G401.6 (cell line): ENCODE results near the gene ABHD17B.

Source experiments
- FAIRE-seq: peaks from 2 replicates; lab custom pipeline; 2012; peaks lifted over from hg19 to GRCh38; lab: Jason Lieb, UNC

Gene ABHD17B

DNA sequence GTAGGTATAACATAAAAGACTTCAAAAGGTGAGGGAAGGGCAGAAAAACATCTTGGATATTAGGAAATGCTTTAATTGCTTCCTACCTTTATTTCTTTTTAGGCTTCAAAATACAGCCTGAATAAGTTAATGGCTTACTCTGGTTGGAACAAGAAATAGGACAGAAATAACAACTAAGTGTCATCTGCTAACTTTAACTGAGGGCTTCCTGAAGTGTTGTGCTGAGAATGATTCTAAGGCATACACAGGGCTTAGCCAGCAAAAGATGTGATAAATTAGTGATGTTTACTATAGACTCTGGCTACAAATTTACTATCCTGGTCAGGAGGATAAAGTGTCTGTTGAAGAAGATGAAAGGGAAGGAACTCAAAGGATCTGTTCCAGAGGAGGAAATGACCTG lies 34.2 kb downstream of the ABHD17B start:
- FAIRE-seq, result no peak

DNA sequence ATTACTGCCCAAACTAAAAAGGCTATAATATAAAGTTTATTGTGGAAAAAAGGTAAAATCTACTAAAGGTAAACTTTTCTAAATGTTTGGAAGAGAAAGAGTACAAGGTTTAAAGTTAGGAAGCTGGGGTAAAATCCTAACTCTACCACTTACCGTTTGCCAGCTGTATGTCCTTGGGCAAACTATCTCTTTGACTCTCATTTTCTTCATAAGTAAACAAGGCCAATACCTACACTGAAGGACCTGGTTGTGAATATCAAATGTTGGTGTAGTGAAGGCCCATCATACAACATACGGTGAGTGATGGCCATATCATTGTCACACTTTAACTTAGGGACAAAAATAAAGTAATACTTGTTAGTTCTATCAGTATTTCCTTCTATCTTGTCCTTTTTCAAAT lies 34.9 kb downstream of the ABHD17B start:
- no peak for FAIRE-seq

DNA sequence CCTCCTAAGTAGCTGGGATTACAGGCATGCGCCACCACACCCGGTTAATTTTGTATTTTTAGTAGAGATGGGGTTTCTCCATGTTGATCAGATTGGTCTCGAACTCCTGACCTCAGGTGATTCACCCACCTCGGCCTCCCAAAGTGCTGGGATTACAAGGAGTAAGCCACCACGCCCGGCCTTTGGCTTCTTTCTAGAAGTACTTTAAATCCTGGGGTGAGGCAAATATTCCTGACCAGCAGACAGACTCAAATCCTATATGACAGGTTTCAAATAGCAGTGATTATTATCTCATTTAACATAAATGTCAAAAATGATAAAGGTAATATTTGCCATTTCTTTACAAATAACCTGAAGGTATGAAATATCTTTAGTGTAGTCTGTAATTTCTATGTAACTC lies 35.6 kb downstream of the ABHD17B start:
- no peak for FAIRE-seq

DNA sequence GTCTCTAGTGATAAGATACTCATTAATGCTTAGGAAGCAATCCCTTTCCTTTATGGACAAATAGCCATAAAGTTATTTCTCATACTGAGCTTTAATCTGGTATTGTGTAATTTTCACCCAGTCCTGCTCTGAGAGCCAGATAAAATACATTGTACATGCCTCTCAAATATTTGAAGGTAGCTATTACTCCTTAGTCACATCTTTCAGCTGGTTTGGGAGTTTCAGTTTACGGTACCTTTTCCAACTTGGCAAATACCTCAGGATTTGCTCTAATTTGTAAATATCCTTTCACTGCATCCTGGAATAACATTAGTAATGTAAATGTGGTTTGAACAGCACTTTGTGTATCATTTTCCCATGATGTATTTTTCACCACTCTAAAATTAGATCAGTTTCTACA lies 47.4 kb downstream of the ABHD17B start:
- FAIRE-seq, result no peak

DNA sequence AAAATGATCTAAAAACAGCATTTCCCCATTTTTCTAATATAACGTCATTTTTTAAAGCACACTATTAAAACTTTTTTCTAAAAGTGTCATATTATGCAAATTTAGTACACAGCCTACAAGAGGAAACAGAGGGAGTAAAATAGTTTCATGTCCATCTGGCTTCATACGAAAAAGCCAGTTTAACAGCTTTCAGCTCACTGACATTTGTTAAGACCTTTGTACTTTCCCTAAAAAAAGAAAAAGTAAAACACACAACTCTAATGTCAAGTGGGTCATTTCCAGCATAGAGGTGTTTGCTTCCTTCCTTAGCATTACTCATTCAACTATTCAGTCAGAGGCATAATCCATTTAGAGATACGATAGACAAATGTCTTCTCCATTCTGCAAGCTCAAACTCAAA lies 49.4 kb downstream of the ABHD17B start:
- no peak for FAIRE-seq

DNA sequence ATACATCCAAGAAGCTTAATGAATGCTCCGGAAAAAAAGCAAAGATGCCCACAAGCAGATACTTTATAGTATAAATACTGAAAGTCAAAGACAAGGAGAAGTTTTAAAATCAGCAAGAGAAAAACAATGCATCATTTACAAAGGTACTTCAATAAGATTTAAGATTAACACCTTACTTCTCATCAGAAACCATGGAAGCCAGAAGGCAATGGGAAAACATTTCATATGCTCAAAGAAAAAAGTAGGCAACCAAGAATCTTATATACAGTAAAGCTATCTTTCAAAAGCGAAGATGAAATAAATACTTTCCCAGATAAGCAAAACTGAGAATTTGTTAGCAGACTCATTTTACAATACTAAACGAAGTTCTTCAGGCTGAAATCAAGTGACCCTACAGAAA lies 51.1 kb downstream of the ABHD17B start:
- peak; percentile 55 for FAIRE-seq

DNA sequence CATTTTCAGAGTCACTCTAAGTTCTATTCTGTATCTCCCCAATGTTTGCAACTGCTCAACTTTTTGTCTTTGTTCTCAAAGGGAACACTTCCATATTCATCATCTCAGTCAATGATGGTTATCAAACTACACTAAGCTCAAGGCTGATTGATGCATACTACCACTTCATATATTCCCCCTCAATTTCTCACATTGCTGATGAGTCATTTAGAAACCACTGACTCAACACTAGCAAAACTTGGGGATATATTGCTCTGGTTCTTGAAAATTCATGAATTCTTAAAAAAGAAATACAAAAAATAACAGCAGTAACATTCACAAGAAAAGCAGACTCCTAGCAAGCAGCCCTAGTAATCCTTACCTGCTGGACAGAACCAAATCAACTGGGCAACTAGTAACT lies 52.2 kb downstream of the ABHD17B start:
- no peak for FAIRE-seq

DNA sequence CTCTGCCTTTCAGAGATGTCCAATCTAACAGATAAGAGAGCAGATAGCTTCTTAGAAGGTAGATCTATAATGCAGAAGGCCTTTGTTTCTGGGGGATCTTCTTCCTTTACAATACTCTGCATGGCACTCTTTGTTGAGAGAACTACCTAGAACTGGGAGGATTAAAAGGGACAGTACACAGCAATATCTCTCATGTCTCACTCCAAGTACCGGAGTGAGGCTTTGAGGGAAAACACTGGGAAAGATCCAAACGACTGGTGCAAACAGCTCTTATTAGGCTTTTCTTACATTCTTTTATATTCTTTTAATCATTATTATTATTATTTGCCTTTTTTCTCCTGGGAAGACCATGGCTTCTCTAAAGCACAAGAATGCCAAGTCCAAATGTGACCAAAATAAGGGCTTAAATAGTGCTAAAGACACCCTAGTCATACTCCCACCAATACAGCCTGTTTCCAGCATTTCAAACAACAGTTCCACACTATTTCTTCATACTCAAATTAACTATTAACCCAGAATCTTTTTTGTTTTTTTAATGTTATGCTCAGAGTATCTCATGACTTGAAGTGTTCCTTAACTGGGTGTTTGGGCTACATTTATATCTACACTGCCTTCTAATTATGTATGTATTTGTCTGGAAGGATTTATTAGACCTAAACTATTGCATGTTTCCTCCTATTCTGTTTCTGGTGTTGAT lies 52.7 kb downstream of the ABHD17B start:
- FAIRE-seq, result no peak

DNA sequence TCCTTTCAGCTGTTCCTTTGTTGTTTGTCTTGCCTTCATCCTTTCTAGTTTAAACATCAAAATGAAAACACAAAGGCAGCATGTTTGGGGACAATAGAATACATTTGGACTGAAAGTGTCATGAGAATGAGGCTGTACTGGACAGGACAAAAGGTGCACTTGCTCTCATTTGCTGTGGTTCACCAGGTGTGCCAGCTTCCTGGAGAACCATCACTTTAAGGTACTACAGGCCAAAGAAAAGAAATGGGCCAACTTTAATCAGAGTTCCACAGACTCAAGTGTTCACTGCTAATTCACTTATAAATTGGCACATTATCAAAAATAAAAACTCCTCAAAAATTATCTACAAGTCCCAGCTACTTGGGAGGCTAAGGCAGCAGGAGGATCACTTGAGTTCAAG lies 53.8 kb downstream of the ABHD17B start:
- FAIRE-seq, result no peak

DNA sequence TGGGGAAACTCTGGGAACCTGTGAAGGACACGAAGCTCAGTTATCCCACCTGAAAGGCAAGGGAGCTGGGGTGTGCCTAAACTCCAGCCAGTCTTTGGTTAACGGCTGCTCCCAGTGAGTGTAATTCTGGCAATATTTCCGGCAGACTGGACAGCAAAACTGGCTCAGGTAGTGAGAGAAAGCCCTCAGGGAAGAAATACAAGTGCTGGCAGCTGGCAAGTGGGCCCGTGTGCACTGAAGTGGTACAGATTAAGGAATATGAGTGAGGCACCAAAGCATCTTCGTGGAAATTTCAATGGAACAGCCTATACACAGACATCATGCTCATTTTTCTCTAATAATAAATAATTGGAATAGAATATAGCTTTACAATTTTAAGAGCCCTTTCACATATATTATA lies 56.2 kb downstream of the ABHD17B start:
- no peak for FAIRE-seq

DNA sequence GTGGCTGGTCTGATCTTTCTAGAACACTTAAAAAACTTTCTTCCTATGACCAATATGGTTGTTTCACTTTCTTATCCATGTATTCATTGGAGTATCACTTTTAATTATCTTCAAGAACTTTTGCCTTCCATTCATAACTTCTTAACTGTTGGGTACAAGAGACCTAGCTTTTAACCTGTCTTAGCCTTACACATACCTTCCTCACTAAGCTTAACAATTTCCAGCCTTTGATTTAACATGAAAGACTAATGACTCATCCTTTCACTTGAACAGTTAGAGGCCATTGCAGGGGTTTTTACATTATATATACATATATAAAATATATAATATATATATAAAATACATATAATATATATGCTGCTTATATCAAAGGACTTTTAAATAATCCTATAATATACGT lies 57.9 kb downstream of the ABHD17B start:
- no peak for FAIRE-seq

DNA sequence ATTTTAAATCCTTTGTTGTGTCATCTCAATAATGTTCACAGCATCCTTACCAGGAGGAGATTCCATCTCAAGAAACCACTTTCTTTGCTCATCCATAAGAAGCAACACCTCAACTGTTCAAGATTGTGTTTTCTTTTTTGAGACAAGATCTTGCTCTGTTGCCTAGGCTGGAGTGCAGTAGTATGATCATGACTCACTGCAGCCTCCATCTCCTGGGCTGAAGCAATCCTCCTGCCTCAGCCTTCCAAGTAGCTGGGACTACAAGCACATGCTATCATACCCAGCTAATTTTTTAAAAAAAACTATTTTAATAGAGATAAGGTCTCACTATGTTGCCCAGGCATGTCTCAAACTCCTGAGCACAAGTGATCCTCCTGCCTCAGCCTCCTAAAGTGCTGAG lies 60.0 kb downstream of the ABHD17B start:
- no peak for FAIRE-seq

DNA sequence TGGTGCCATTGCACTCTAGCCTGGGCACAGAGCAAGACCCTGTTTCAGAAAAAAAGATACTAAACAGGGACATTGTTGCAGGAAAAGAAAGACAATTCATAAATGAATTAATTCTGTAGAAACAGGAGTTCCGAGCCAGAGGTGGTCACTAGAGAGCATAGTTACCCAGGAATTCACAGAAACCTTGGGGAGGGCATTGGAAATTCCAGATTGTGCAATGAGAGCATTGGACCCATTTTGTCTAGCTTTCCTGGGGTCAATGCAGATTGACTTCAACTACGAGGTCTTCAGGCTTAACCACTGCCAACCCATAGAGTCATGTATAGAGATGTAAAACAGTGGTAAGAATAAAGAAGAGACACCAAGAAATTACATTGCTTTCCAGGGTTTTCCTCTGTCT lies 63.1 kb downstream of the ABHD17B start:
- FAIRE-seq, result no peak

DNA sequence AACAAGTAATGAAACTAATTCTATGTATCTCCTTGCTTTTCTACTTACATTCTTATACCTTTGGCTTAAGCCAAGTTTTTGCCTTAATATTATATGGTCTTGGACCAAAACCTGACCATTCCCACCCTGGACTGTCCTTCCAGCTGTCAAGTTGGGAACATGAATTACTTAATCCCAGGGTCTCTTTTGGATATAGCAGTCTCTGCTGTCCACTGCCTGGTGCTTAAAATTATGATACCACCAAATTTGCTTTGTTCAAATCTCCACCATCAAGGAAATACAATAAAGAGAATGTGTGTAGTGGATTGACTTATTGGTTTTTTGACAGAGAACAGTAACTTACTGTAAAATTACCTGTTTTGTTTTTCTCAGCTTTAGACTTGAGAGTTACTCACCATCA lies 66.2 kb downstream of the ABHD17B start:
- FAIRE-seq, result no peak

DNA sequence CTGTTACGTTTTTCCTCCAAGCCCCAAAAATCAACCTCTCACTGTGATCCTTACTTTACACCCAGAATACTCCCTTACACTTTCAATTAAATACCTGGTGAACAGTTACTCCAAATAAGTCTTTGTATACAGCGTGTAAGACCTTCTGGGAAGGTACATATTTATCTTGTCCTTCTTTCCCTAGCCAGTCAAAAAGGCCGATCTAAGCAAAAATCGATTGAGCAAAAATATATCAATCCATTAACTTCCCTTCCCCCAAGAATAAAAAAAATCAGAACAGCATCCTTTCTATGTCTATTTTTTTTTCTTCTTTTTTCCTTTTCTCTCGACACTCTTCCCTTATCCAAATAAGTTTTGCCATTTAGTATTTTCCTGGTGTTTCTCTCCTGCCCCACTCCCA lies 71.3 kb downstream of the ABHD17B start:
- FAIRE-seq, result no peak

DNA sequence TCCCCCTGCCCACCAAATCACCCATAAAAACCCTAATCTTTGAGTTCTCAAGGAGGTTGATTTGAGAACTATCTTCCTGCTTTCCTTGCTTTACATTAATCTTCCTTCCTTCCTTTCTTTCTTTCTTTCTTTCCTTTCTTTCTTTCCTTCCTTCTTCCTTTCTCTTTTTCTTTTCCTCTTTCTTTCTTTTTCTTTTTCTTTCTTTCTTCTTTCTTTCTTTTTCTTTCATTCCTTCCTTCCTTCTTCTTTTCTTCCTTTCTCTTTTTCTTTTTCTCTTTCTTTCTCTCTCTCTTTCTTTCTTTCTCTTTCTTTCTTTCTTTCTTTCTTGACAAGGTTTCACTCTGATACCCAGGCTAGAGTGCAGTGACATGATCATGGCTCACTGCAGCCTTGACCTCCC lies 75.4 kb downstream of the ABHD17B start:
- no peak for FAIRE-seq

DNA sequence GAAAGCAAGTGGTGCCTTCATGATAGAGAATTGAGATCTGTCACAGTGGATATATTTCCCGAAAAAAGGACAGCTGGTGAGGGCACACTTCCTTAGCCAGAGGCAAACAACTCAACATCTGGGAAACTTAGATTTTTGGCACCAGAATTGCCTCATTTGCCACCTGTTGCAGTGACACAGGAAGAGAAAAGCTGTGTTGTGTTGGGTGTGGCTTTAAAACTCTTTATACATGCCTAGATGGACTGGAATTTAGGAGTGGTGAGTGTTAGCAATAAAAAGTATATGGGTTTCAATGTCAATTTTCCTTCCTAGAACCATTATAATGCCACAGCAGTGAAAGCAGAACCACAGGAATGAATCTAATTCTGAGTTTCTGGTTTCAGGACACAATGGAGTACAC lies 80.1 kb downstream of the ABHD17B start:
- FAIRE-seq, result no peak

DNA sequence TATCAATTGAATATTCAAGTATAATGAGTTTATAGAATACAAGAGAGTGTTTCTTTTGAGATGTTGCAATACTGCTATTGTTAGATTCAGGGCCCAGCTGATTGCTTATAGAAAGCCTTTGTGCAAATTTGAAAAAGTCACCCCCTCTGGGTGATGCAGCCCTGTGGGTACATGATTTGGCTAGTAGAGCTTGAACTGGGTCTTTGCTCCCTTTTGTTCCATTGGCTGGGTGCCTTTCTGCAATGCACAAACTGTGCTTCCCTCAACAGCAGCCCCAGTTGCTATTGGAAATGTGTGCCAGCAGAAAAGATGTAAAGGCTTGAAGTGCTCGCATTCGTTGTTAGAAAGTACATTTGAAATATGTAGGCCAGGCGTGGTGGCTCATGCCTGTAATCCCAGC lies 80.8 kb downstream of the ABHD17B start:
- no peak for FAIRE-seq

DNA sequence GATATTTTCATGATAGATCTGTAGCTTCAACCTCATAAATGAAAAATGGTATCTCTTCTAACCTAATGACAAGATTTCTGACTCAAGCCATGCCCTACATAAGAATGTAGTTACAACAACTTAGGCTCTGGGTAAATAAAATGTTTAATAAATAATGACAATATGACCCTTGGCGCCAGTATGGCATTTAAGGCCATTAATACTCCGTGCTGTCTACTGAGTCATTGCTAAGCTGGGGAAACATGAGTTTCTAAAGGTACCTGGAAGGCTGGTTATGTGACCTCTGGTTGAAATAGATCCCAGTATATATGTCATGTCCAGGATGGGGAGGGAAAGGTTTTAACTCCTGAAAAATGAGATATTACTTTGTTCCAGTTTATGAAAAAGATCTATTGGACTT lies 84.7 kb downstream of the ABHD17B start:
- no peak for FAIRE-seq

DNA sequence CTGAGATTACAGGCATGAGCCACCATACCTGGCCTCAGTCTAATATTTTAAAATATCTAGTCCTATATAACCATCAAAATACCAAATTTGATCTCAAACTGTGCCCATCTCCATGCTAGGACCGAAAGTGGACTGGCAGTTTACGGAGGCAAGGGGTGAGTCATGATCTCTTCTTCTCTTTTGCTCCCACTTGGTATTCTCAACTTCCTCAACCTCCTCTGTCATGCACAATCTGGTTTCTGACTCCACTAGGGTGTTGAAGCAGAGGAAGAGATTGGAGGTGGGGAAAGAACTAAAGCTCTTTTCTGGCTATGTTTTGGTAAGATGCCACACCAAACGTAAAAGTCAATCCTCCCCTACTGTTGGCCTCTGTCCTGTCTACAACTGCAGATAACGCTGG lies 86.7 kb downstream of the ABHD17B start:
- FAIRE-seq, result no peak

DNA sequence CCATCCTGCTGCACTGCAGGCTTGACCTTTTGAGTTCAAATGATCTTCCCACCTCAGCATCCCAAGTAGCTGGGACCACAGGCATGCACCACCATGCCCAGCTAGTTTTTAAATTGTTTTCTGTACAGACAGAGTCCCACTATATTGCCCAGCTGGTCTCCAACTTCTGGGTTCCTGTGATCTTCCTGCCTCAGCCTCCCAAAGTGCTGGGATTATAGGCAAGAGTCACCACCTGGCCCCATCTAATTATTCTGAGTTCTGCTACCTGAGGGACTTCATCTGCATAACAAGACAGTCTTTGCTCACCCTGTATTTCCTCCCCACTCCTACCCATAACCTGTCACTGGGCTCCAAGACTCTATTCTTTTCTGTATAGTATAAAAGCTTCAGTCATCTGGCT lies 88.1 kb downstream of the ABHD17B start:
- no peak for FAIRE-seq

DNA sequence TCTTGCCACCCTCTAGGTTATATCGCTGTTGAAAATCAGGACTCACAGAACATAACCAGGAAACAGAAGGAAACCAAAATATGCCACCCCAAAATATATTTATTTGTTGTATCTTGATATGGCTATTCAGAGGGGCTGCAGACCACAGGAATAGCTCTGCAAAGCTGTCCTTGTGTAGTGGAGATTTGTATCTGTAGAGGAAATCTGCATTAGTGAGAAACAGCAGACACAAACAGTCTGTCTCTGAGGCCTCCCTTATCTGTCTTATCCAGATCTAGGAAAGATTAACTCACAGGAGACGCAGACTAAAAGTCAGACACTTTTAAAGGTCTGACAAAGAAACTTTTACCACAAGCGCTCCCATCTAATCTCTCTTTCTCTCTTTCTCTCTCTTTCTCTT lies 88.5 kb downstream of the ABHD17B start:
- no peak for FAIRE-seq

DNA sequence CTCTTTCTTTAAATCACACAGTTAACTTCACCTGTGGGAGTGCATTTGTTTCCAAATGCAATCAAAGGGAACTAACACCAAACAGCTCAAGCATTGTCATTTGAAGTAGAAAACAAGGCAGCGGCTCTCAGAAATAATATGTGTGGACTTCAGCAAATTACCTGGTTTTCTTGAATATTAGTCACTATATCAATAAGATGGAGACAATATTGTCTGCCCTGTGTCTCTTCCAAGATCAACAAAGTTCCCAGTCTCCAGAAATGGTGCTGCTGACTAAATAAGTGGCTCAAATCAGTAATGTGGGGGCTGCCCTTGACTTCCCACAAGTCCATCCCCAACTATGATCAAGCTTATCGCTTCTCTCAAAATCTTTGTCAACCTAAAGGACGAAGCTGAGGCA lies 89.6 kb downstream of the ABHD17B start:
- FAIRE-seq, result no peak

DNA sequence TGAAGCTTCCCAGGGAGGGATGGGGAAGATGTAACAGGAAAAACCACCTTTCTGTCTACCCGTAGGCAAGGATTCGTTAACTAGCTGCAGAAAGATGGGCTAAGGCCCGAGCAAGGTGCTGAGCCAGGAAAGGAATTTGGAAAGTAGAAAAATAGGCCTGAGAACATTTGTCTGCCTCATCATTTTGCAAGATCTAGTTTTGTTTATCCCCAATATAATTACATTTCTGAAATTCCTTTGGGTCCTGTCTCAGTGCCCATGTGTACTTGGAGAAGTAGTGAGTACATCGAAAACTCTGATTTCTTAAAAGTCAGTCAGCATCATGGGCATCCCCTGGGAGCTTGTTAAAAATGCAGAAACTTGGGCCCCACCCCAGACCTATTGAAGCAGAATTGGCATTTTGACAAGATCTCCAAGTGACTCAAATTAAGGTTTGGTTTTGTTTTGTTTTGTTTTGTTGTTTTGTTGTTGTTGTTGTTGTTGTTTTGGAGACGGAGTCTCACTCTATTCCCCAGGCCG lies 90.5 kb downstream of the ABHD17B start:
- no peak for FAIRE-seq
